PC-3 (cell line): Measurements from ENCODE around the gene TMSB4X. TPM values are rescaled to one million over a fixed set of nuclear protein-coding genes. Genes with fewer than 3 reads are reported as not detected.

Experiments used
- ATAC-seq: fragments of 200-7000 bp; cut with Tn5 transposase; 2 replicates; pipeline ENCODE4 v1.9.1; 2020; ENCODE audit warnings: mild to moderate bottlenecking, moderate library complexity
- BruUV-seq: library from RNA; stranded (reverse); fragments of 400-500 nt; replicated peaks from 2 replicates; lab custom pipeline; 2021; lab: Mats Ljungman, UMichigan
- CTCF ChIA-PET: fragments of 300-600 bp; sonication (Branson Sonifier 250); formaldehyde crosslinking; loops from one replicate; lab custom pipeline; 2022; ENCODE audit warnings: antibody characterized with exemption; lab: Charles Lee
- POLR2A ChIA-PET: fragments of 300-600 bp; sonication (Branson Sonifier 250); formaldehyde crosslinking; loops from one replicate; lab custom pipeline; 2022; ENCODE audit warnings: antibody characterized with exemption; ENCODE audit not compliant: unreplicated experiment; lab: Charles Lee
- DNase-seq: peaks from one replicate; pipeline ENCODE4 v3.0.0-alpha.2; 2015
- H2AFZ ChIP-seq: fragments of 300-600 bp; sonication (generic); 2 replicates; pipeline ENCODE4 v1.6.0; 2016; ENCODE audit warnings: antibody characterized with exemption, low read length
- H3F3A ChIP-seq: fragments of 300-600 bp; sonication (generic); one replicate; pipeline ENCODE4 v1.6.0; 2017; ENCODE audit warnings: antibody characterized with exemption, low read length, control low read depth, mild to moderate bottlenecking; ENCODE audit not compliant: unreplicated experiment
- H3K27ac ChIP-seq: fragments of 300-600 bp; sonication (generic); 2 replicates; pipeline ENCODE4 v1.5.1; 2016; ENCODE audit warnings: mild to moderate bottlenecking, low read length
- H3K27me3 ChIP-seq: fragments of 300-600 bp; sonication (generic); 2 replicates; pipeline ENCODE4 v1.6.1; 2016; ENCODE audit warnings: low read length, mixed read lengths
- H3K36me3 ChIP-seq: fragments of 300-600 bp; sonication (generic); 2 replicates; pipeline ENCODE4 v1.6.1; 2016; ENCODE audit warnings: low read depth, mixed run types, low read length, mixed read lengths
- H3K4me1 ChIP-seq: fragments of 300-600 bp; sonication (generic); 2 replicates; pipeline ENCODE4 v1.5.1; 2016; ENCODE audit warnings: low read length; ENCODE audit not compliant: insufficient read depth
- H3K4me2 ChIP-seq: fragments of 300-600 bp; sonication (generic); 2 replicates; pipeline ENCODE4 v1.6.0; 2016; ENCODE audit warnings: low read length
- H3K4me3 ChIP-seq: fragments of 300-600 bp; sonication (generic); 2 replicates; pipeline ENCODE4 v1.5.1; 2016; ENCODE audit warnings: mild to moderate bottlenecking, low read length, mixed read lengths
- H3K79me2 ChIP-seq: fragments of 300-600 bp; sonication (generic); 2 replicates; pipeline ENCODE4 v1.6.1; 2017; ENCODE audit warnings: low read length, mixed read lengths
- H3K9ac ChIP-seq: fragments of 300-600 bp; sonication (generic); 2 replicates; pipeline ENCODE4 v1.6.0; 2016; ENCODE audit warnings: mild to moderate bottlenecking, low read length
- H3K9me2 ChIP-seq: fragments of 300-600 bp; sonication (generic); replicated peaks from 2 replicates; pipeline ENCODE4 v1.6.1; 2016; ENCODE audit warnings: mixed run types, low read length, mixed read lengths
- H3K9me3 ChIP-seq: fragments of 300-600 bp; sonication (generic); 2 replicates; pipeline ENCODE4 v1.6.1; 2016; ENCODE audit warnings: low read length, mixed read lengths
- H4K20me1 ChIP-seq: fragments of 300-600 bp; sonication (generic); 2 replicates; pipeline ENCODE4 v1.6.1; 2016; ENCODE audit warnings: low read length, mixed read lengths
- CTCF ChIP-seq: fragments of 300-600 bp; sonication (generic); conservative IDR thresholded peaks from 2 replicates; pipeline ENCODE4 v1.5.1; 2017; ENCODE audit warnings: antibody characterized with exemption, low read depth, mild to moderate bottlenecking, low read length
- EZH2 ChIP-seq: fragments of 300-600 bp; sonication (generic); IDR thresholded peaks from one replicate; pipeline ENCODE4 v1.6.1; 2017; ENCODE audit warnings: antibody characterized with exemption, mild to moderate bottlenecking, low read length; ENCODE audit not compliant: unreplicated experiment
- EZH2phosphoT487 ChIP-seq: fragments of 300-600 bp; sonication (generic); IDR thresholded peaks from 2 replicates; pipeline ENCODE4 v1.6.1; 2018; ENCODE audit warnings: mild to moderate bottlenecking, antibody characterized with exemption, low read length, borderline replicate concordance
- intact Hi-C: fragments of 100-400 bp; cut with micrococcal nuclease; formaldehyde crosslinking; loops from 2 replicates; pipeline ENCODE4 v1.9.0; 2023
- total RNA-seq: library from RNA; depleted of rRNA; stranded (reverse); fragments of >200 nt; gene quantifications from 2 replicates; pipeline ENCODE4 v1.2.3, GENCODE V29; 2014

Gene TMSB4X
- total RNA-seq, 1 experiment from 2014 or later: 2,159 TPM

GRCh38 chrX:12994321-12994720, 19.4 kb downstream of the TMSB4X start:
- no peak overlapping the region for H2AFZ ChIP-seq
- H3K4me1 ChIP-seq: peaks cover 29% of the 10 kb centered on the region
- no peaks in the 10 kb centered on the region for H3K36me3 ChIP-seq
- H3K79me2 ChIP-seq: no peaks in the 10 kb centered on the region
- DNase-seq (peak; percentile 65), ATAC-seq (no peak; the same call in 1 of the 2 replicates)
- no TSS peak for BruUV-seq
- intact Hi-C loops: no loop called here
- H3K9ac ChIP-seq: no peak overlapping the region
- H3K4me3 ChIP-seq: no peak overlapping the region
- TF ChIP-seq EZH2 (no peak), EZH2phosphoT487 (no peak), CTCF (no peak)
- H3F3A ChIP-seq: peaks cover under 1% of the 10 kb centered on the region
- no peaks in the 10 kb centered on the region for H3K27me3 ChIP-seq
- POLR2A ChIA-PET: no interaction called here
- H3K9me3 ChIP-seq: no peaks in the 10 kb centered on the region
- peak overlapping the region; percentile 38 for H3K27ac ChIP-seq
- H4K20me1 ChIP-seq: no peaks in the 10 kb centered on the region
- 0 out of 2 replicates have a peak overlapping the region, but pooled peaks have one; percentile 2 for H3K4me2 ChIP-seq
- no peaks in the 10 kb centered on the region for H3K9me2 ChIP-seq
- CTCF ChIA-PET: no interaction called here

- no peak overlapping the region for H3K4me3 ChIP-seq
- no peak for ATAC-seq
- POLR2A ChIA-PET: no interaction called here
- CTCF ChIA-PET: interaction anchor here (0.9 kb wide), 1 partner anchor 50 kb away, joined by 3 read pairs; no protein-coding TSS in a partner anchor
- TF ChIP-seq EZH2: no peak
- TF ChIP-seq EZH2phosphoT487: no peak
- TF ChIP-seq CTCF: no peak
- BruUV-seq: no TSS peak
- H3K79me2 ChIP-seq: no peaks in the 10 kb centered on the region
- DNase-seq: no peak
- H3K4me2 ChIP-seq: no peak overlapping the region
- H3K9me2 ChIP-seq: no peaks in the 10 kb centered on the region
- H4K20me1 ChIP-seq: no peaks in the 10 kb centered on the region
- H3K27ac ChIP-seq: no peak overlapping the region
- intact Hi-C loops: no loop called here
- no peaks in the 10 kb centered on the region for H3K9me3 ChIP-seq
- H3K9ac ChIP-seq: no peak overlapping the region
- no peak overlapping the region for H2AFZ ChIP-seq
- H3K36me3 ChIP-seq: no peaks in the 10 kb centered on the region
- H3K4me1 ChIP-seq: peaks cover 50% of the 10 kb centered on the region
- H3K27me3 ChIP-seq: no peaks in the 10 kb centered on the region
- H3F3A ChIP-seq: peaks cover 5% of the 10 kb centered on the region
Measured at GRCh38 chrX:12996934-12997435, 22.1 kb downstream of the TMSB4X start.

- POLR2A ChIA-PET: no interaction called here
Measured at GRCh38 chrX:12997906-12998687, 23.2 kb downstream of the TMSB4X start.

More at GRCh38 chrX:12997906-12998687, 23.2 kb downstream of the TMSB4X start:
- BruUV-seq: no TSS peak
- Histone ChIP-seq H3K9ac (no peak overlapping the region), H3K9me3 (no peaks in the 10 kb centered on the region), H2AFZ (0 out of 2 replicates have a peak overlapping the region, but pooled peaks have one; percentile 29), H3F3A (peaks cover 8% of the 10 kb centered on the region), H3K27ac (no peak overlapping the region), H3K4me2 (no peak overlapping the region), H3K36me3 (no peaks in the 10 kb centered on the region), H3K4me1 (peaks cover 59% of the 10 kb centered on the region), H3K27me3 (no peaks in the 10 kb centered on the region), H3K9me2 (no peaks in the 10 kb centered on the region), H4K20me1 (no peaks in the 10 kb centered on the region), H3K79me2 (no peaks in the 10 kb centered on the region), H3K4me3 (no peak overlapping the region)
- ATAC-seq (no peak), DNase-seq (no peak)
- CTCF ChIA-PET: no interaction called here
- no peak for TF ChIP-seq CTCF
- no peak for TF ChIP-seq EZH2
- no peak for TF ChIP-seq EZH2phosphoT487
- intact Hi-C loops: no loop called here
